Kidney (tissue), 14 donors: ENCODE results near the gene GSN. TPM values are rescaled to one million over a fixed set of nuclear protein-coding genes. Genes with fewer than 3 reads are reported as not detected.

Experiments
- DNase-seq, 5 donors: peaks; one replicate each; pipeline ENCODE4 v3.0.0-alpha.2; 2013 to 2020
- FAIRE-seq: peaks from 2 replicates; lab custom pipeline; 2012; peaks lifted over from hg19 to GRCh38; lab: Jason Lieb, UNC
- H3K27ac ChIP-seq, 2 donors: one replicate each; pipeline ENCODE4 v1.7.0; 2013; ENCODE audit warnings: low read depth in 2 of 2, low read length in 2 of 2, inconsistent platforms in 1 of 2
- H3K27me3 ChIP-seq: one replicate; pipeline ENCODE4 v1.7.1; 2013; ENCODE audit warnings: low read length, inconsistent platforms; ENCODE audit not compliant: control insufficient read depth, insufficient read depth
- H3K36me3 ChIP-seq, 3 donors: one replicate each; pipeline versions ENCODE4 v1.7.0 to v1.7.1; 2013; ENCODE audit warnings: low read length in 3 of 3, control low read depth in 1 of 3, inconsistent platforms in 1 of 3; ENCODE audit not compliant: insufficient read depth in 3 of 3, control insufficient read depth in 2 of 3
- H3K4me1 ChIP-seq, 3 donors: one replicate each; pipeline versions ENCODE4 v1.7.0 to v1.7.1; 2013; ENCODE audit warnings: low read length in 3 of 3, inconsistent platforms in 1 of 3, low read depth in 1 of 3; ENCODE audit not compliant: control insufficient read depth in 2 of 3, insufficient read depth in 2 of 3
- H3K4me3 ChIP-seq, 3 donors: one replicate each; pipeline versions ENCODE4 v1.7.0 to v1.8.1; 2013; ENCODE audit warnings: low read length in 3 of 3, control low read depth in 1 of 3, inconsistent platforms in 1 of 3
- H3K9ac ChIP-seq, 3 donors: one replicate each; pipeline versions ENCODE4 v1.7.0 to v1.7.1; 2013; ENCODE audit warnings: low read length in 3 of 3, control low read depth in 1 of 3, inconsistent platforms in 1 of 3
- H3K9me3 ChIP-seq, 3 donors: one replicate each; pipeline versions ENCODE4 v1.7.0 to v1.7.1; 2013; ENCODE audit warnings: low read length in 3 of 3, control low read depth in 1 of 3, inconsistent platforms in 1 of 3; ENCODE audit not compliant: control insufficient read depth in 2 of 3, insufficient read depth in 1 of 3
- CTCF ChIP-seq: IDR thresholded peaks from 3 replicates; pipeline ENCODE4 v1.5.1; 2012; ENCODE audit warnings: mild to moderate bottlenecking, moderate library complexity, borderline replicate concordance; ENCODE audit not compliant: insufficient read depth; ENCODE audit errors: extremely low read depth
- intact Hi-C: fragments of 100-400 bp; cut with DNase I; formaldehyde crosslinking; loops from one replicate; pipeline ENCODE4 v1.11.1; 2022
- polyA plus RNA-seq: library from polyadenylated mRNA; stranded (reverse); fragments of 350-450 nt; fragmentation: Illumina TruSeq; extraction: RNeasy Lipid Tissue Mini Kit (QIAGEN cat#74804); gene quantifications from one replicate; pipeline ENCODE4 v1.2.3, GENCODE V29; 2014; ENCODE audit warnings: low read depth, low replicate concordance; ENCODE audit not compliant: insufficient read depth
- total RNA-seq: library from RNA; stranded (reverse); fragmentation: NEBNext Ultra II Directional; extraction: Animal tissue kit (Norgen Biotek cat#: 25700); gene quantifications from one replicate; pipeline ENCODE4 v1.2.1, GENCODE V29; 2021
- donor health status: control.
- donor health status: control.
- donor health status: control.
- donor health status: control.
- donor health status: control.
- donor health status: DM: yes; HTN: yes; CAD: no.
- donor health status: Normal renal cell carcinoma (clear cell type).

GSN gene
- total and polyA plus RNA-seq, 2 donors from 2014 or later: 235 to 511 TPM

GRCh38 chr9:121260457-121261106, 7.4 kb upstream of the GSN start:
- no peaks in the 10 kb centered on the region for H3K9me3 ChIP-seq
- H3K9ac ChIP-seq: no peak overlapping the region
- H3K36me3 ChIP-seq: no peaks in the 10 kb centered on the region
- H3K27me3 ChIP-seq: no peaks in the 10 kb centered on the region
- H3K4me1 ChIP-seq: no peaks in the 10 kb centered on the region
- DNase-seq (no peak), FAIRE-seq (no peak)
- no peak overlapping the region for H3K4me3 ChIP-seq
- TF ChIP-seq CTCF: no peak
- H3K27ac ChIP-seq: no peak overlapping the region
- intact Hi-C loops: loop anchor here (10.0 kb wide), 1 partner anchor 54 kb away; no protein-coding TSS in a partner anchor

GRCh38 chr9:121261107-121261460, 6.9 kb upstream of the GSN start:
- TF ChIP-seq CTCF: no peak
- peak in 4 of 5 donors; percentile 35 to 80 (median 59) for DNase-seq
- no peak for FAIRE-seq
- Histone ChIP-seq H3K9ac (no peak overlapping the region), H3K27me3 (no peaks in the 10 kb centered on the region), H3K9me3 (no peaks in the 10 kb centered on the region), H3K27ac (no peak overlapping the region), H3K36me3 (no peaks in the 10 kb centered on the region), H3K4me1 (no peaks in the 10 kb centered on the region), H3K4me3 (no peak overlapping the region)
- intact Hi-C loops: loop anchor here (10.0 kb wide), 1 partner anchor 54 kb away; no protein-coding TSS in a partner anchor

- intact Hi-C loops: loop anchor here (10.0 kb wide), 1 partner anchor 53 kb away; no protein-coding TSS in a partner anchor
- H3K27ac ChIP-seq: no peak overlapping the region
- no peaks in the 10 kb centered on the region for H3K27me3 ChIP-seq
- no peak for DNase-seq
- H3K4me1 ChIP-seq: no peaks in the 10 kb centered on the region
- H3K4me3 ChIP-seq: no peak overlapping the region
- no peak overlapping the region for H3K9ac ChIP-seq
- H3K36me3 ChIP-seq: no peaks in the 10 kb centered on the region
- H3K9me3 ChIP-seq: no peaks in the 10 kb centered on the region
- FAIRE-seq: no peak
- no peak for TF ChIP-seq CTCF
Observed at GRCh38 chr9:121261755-121262154, 6.2 kb upstream of the GSN start.
